GM12891 (cell line): Measurements from ENCODE around the gene FAM3A.
"Not testable (repeated sequence)": the region's sequence is repeated elsewhere in the genome, so short reads cannot be mapped to it uniquely, and the experiment has no call there.

Source experiments
- PAX5 ChIP-seq: IDR thresholded peaks from 2 replicates; pipeline ENCODE4 v1.6.1; 2011; ENCODE audit warnings: low read length, moderate library complexity, mild to moderate bottlenecking; ENCODE audit not compliant: insufficient read depth, severe bottlenecking
- POLR2A ChIP-seq: IDR thresholded peaks from 2 replicates; pipeline ENCODE4 v1.6.1; 2011; ENCODE audit warnings: low read depth, low read length, control low read depth
- POLR2AphosphoS5 ChIP-seq: IDR thresholded peaks from 2 replicates; pipeline ENCODE4 v1.6.1; 2011; ENCODE audit warnings: low read depth, low read length, control low read depth
- TAF1 ChIP-seq: IDR thresholded peaks from 2 replicates; pipeline ENCODE4 v1.6.1; 2011; ENCODE audit warnings: low read depth, low read length, control low read depth

- TF ChIP-seq POLR2A, POLR2AphosphoS5, TAF1, PAX5: not testable (repeated sequence)
Observed at GRCh38 chrX:154562295-154562694, 46.3 kb upstream of the FAM3A start.
